IPS-20b (cell line): ENCODE data around the gene OS9.

Experiments
- H3K27ac ChIP-seq: one replicate; pipeline ENCODE4 v1.5.1; 2013; ENCODE audit warnings: low read length
- H3K27me3 ChIP-seq: 2 replicates; pipeline ENCODE4 v1.6.1; 2013; ENCODE audit warnings: mild to moderate bottlenecking, low read length, inconsistent platforms; ENCODE audit not compliant: insufficient read depth
- H3K36me3 ChIP-seq: 2 replicates; pipeline ENCODE4 v1.6.1; 2013; ENCODE audit warnings: low read depth, mild to moderate bottlenecking, inconsistent platforms, low read length, moderate library complexity; ENCODE audit not compliant: insufficient read depth
- H3K4me1 ChIP-seq: 2 replicates; pipeline ENCODE4 v1.6.1; 2013; ENCODE audit warnings: mild to moderate bottlenecking, control low read depth, inconsistent platforms, low read length, moderate library complexity; ENCODE audit not compliant: insufficient read depth
- H3K4me3 ChIP-seq: 2 replicates; pipeline ENCODE4 v1.5.1; 2013; ENCODE audit warnings: mild to moderate bottlenecking, low read length, inconsistent platforms
- H3K9ac ChIP-seq: 2 replicates; pipeline ENCODE4 v1.6.1; 2013; ENCODE audit warnings: low read depth, mild to moderate bottlenecking, inconsistent platforms, low read length, moderate library complexity
- H3K9me3 ChIP-seq: 2 replicates; pipeline ENCODE4 v1.6.1; 2013; ENCODE audit warnings: mild to moderate bottlenecking, low read depth, low read length, inconsistent platforms; ENCODE audit not compliant: insufficient read depth

OS9 gene

GRCh38 chr12:57735198-57735855, 41.4 kb downstream of the OS9 start:
- peaks cover 100% of the 10 kb centered on the region for H3K27me3 ChIP-seq
- peak overlapping the region; percentile 61; the same call in 1 of the 2 replicates for H3K4me3 ChIP-seq
- H3K27ac ChIP-seq, result no peak overlapping the region
- H3K9me3 ChIP-seq, result no peaks in the 10 kb centered on the region
- H3K9ac ChIP-seq, result no peak overlapping the region
- H3K4me1 ChIP-seq, result peaks cover 3% of the 10 kb centered on the region; the same call in 1 of the 2 replicates
- H3K36me3 ChIP-seq, result no peaks in the 10 kb centered on the region

GRCh38 chr12:57735952-57736740, 42.2 kb downstream of the OS9 start:
- H3K36me3 ChIP-seq, result no peaks in the 10 kb centered on the region
- no peaks in the 10 kb centered on the region for H3K9me3 ChIP-seq
- H3K4me3 ChIP-seq, result peak overlapping the region; percentile 61; the same call in 1 of the 2 replicates
- H3K27ac ChIP-seq, result no peak overlapping the region
- H3K9ac ChIP-seq, result no peak overlapping the region
- H3K27me3 ChIP-seq, result peaks cover 100% of the 10 kb centered on the region
- peaks cover 3% of the 10 kb centered on the region; the same call in 1 of the 2 replicates for H3K4me1 ChIP-seq

DNA sequence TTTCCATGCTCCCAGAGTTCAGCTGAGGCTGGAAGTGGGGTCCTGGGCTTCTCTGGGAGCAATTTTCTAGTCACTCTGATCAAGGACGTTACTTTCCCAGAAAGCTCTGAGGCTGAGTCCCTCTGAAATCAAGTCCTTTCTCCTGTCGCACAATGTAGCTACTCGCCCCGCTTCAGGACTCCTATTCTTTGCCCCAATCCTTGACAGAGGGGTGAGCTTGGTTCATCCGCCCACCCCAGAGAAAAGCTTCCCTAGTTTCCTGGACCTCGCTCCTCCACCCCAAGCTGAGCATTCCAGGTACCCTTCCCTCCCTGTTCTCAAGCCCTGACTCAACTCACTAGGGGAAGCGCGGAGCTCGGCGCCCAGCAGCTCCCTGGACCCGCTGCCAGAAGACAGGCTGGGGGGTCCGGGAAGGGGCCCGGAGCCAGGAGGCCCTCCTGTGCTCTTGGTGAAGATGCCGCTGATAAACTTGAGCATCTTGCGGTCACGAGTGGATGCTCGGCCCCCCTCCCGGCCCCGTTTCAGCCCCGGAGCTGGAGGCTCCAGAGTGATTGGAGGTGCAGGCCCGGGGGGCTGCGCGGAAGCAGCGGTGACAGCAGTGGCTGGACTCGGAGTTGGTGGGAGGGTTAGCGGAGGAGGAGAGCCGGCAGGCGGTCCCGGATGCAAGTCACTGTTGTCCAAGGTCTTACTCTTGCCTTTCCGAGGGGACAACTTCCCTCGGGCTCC, 43.0 kb downstream of the OS9 start:
- Histone ChIP-seq H3K9me3 (no peaks in the 10 kb centered on the region), H3K4me3 (peak overlapping the region; percentile 61; the same call in 1 of the 2 replicates), H3K27ac (no peak overlapping the region), H3K9ac (no peak overlapping the region), H3K27me3 (peaks cover 100% of the 10 kb centered on the region), H3K4me1 (peaks cover 3% of the 10 kb centered on the region; the same call in 1 of the 2 replicates), H3K36me3 (no peaks in the 10 kb centered on the region)

DNA sequence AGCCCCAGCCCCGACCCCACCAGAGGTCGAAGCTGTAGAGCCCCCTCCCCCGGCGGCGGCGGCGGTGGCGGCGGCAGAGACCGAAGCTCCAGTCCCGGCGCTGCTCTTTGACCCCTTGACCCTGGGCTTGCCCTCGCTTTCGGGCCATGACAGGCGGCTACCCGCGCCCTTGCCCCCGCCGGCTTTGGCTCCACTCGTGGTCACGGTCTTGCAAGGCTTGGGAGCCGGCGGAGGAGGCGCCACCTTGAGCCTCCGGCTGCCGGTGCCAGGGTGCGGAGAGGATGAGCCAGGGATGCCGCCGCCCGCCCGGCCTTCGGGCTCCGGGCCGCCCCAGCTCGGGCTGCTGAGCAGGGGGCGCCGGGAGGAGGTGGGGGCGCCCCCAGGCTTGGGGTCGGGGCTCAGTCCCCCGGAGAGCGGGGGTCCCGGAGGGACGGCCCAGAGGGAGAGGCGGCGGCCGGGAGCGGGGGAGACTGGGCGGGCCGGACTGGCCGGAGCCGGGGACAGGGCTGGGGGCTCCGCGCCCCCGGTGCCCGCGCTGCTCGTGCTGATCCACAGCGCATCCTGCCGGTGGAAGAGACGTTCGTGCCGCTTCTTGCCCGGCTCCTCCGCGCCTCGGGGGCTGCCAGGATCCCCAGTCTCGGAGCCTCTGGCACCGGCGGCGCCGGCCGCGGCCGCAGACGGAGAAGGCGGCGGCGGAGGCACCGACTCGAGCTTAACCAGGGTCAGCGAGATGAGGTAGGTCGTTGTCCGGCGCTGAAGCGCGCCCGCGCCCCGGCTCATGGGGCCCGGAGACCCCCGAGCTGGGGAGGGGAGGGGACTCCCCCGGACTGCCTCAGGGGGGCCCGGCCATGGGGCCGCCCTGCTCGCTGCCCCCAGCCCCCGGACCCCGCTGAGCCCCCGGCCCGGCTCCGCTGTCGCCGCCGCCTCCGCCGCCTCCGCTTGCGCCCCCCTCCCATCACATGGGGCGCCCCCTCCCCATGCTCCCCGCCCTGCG, 43.8 kb downstream of the OS9 start:
- H3K4me1 ChIP-seq, result peaks cover 3% of the 10 kb centered on the region; the same call in 1 of the 2 replicates
- peaks cover 100% of the 10 kb centered on the region for H3K27me3 ChIP-seq
- H3K27ac ChIP-seq, result no peak overlapping the region
- peak overlapping the region; percentile 37; the same call in 1 of the 2 replicates for H3K4me3 ChIP-seq
- H3K9ac ChIP-seq, result no peak overlapping the region
- H3K36me3 ChIP-seq, result no peaks in the 10 kb centered on the region
- no peaks in the 10 kb centered on the region for H3K9me3 ChIP-seq

DNA sequence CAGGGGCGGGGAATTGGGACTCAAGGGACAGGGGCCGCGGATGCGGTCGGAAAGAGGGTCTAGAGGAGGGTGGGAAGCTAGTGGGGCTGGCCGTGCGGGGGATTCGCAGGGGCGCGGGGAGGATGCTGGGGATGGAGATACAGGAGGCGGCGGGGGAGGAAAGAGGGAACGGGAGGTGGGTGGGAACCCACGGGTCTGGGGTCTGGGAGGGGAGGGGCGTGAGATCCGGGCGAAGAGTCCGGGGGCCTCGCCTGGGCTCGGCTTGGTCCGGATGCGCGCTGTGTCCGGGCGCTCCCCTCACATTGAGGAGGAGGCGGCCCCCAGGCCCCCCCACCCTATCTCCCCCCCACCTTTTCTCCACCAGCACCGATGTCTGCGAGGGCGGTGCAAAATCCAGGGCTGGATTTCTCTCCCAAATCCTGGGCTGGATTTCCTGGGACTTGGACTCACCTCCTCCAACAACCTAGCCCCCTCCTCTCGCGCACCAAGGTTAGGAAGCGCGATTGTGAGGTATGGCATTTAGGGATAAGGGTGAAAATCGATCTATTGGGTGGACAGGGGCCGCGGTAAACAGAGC, 44.8 kb downstream of the OS9 start, which contains the start of gene AGAP2:
Gene AGAP2, minus strand, starts transcription at position 82 of the 577 bp plus-strand sequence. CDS start 496 bp downstream, outside the sequence.
- Histone ChIP-seq H3K27ac (no peak within 1 kb of the TSS), H3K4me3 (peak within 1 kb of the TSS; percentile 65; the same call in 1 of the 2 replicates), H3K36me3 (no peaks in the 10 kb centered on the region), H3K27me3 (peaks cover 100% of the 10 kb centered on the region), H3K9me3 (no peaks in the 10 kb centered on the region), H3K4me1 (peaks cover 3% of the 10 kb centered on the region; the same call in 1 of the 2 replicates), H3K9ac (no peak within 1 kb of the TSS)

DNA sequence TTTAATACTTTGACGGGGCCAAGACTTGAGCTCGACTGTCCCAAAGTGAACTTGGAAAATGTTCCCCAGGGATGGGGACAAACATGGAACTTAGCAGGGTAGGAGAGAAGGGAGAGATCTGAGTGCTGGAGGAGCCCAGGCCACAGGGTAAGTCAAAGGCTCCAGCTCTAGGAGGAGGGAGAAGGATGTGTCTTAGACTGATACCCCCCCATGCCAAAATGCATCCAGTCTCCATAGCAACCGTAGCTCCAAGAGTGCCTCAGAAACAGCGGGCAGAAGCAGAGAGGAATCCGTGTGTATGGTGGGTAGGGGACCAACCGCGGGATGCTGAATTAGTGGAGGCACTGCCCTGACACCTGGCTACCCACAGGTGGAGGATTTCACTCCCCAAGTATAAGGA, 45.5 kb downstream of the OS9 start:
- peak overlapping the region; percentile 65; the same call in 1 of the 2 replicates for H3K4me3 ChIP-seq
- H3K36me3 ChIP-seq, result no peaks in the 10 kb centered on the region
- no peak overlapping the region for H3K27ac ChIP-seq
- H3K4me1 ChIP-seq, result peaks cover 3% of the 10 kb centered on the region; the same call in 1 of the 2 replicates
- no peaks in the 10 kb centered on the region for H3K9me3 ChIP-seq
- H3K9ac ChIP-seq, result no peak overlapping the region
- H3K27me3 ChIP-seq, result peaks cover 98% of the 10 kb centered on the region

DNA sequence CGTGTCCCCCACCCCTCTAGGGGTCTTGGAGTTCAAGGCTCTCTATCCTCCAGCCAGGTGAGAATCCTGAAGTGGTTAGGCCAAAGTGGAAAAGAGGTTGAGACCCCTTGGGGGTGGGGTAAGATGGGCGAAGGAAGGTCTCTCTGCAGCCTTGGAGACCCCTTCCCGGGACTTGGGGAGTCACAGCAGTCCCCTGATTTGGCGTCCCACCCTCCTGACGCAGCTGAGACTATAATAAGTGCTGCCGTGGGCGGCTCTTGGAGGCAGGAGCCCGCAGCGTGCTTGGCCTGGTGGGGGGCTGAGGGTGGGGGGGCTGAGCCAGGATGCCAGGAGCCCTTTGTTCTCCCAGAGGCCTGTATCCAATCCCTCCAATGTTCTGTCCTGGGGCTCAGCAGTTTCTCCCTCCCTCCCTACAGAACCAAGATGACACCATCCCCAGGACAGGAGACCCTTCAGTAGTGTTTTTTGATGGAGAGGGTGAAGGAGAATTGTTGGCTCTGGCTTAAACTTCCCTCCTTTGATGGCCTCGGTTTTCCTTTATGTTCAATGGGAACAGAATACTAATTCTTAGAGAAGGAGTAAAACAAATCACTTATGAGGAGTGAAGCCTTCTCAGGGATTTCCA, 46.1 kb downstream of the OS9 start:
- H3K4me1 ChIP-seq, result peaks cover 3% of the 10 kb centered on the region; the same call in 1 of the 2 replicates
- H3K4me3 ChIP-seq, result no peak overlapping the region
- H3K27ac ChIP-seq, result no peak overlapping the region
- peaks cover 91% of the 10 kb centered on the region for H3K27me3 ChIP-seq
- H3K9me3 ChIP-seq, result no peaks in the 10 kb centered on the region
- no peaks in the 10 kb centered on the region for H3K36me3 ChIP-seq
- no peak overlapping the region for H3K9ac ChIP-seq

DNA sequence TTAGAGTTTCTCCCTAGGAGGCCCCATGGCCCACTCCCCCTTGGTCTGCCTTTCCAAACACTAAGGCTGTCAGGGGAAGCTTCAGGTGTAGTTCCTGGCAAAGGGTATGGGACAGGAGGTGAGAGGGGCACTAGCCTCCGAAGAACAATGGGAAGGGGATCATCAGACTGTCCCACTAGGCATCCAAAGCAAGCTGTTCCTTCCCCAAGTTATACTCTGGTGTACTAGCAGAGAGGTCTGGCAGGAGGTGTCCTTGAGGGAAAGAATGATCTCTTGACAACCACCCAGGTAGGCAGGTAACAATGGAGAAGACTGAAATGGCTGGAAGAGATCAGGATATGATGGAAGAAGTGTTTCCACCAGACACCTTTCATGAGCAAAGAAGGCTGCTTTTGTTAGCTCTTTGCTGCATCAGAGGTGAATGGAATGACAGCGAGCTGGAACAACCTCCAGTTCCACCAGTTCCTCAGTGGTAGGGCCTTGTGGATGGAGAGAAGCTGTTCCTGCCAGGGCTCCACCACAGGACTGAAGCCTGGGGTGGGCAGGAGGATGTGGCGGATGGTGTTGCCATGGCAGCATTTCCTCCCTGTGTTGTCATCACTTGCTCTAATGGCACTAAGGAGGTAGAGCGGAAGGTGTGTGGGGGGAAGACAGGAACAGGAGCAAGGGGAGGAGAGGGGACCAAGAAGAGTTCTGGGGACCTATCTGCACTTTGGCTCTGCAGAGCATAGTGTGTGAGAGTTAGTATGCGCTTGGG, 46.9 kb downstream of the OS9 start:
- Histone ChIP-seq H3K4me1 (peaks cover 3% of the 10 kb centered on the region; the same call in 1 of the 2 replicates), H3K27ac (no peak overlapping the region), H3K4me3 (no peak overlapping the region), H3K9ac (no peak overlapping the region), H3K9me3 (no peaks in the 10 kb centered on the region), H3K36me3 (no peaks in the 10 kb centered on the region), H3K27me3 (peaks cover 83% of the 10 kb centered on the region)

DNA sequence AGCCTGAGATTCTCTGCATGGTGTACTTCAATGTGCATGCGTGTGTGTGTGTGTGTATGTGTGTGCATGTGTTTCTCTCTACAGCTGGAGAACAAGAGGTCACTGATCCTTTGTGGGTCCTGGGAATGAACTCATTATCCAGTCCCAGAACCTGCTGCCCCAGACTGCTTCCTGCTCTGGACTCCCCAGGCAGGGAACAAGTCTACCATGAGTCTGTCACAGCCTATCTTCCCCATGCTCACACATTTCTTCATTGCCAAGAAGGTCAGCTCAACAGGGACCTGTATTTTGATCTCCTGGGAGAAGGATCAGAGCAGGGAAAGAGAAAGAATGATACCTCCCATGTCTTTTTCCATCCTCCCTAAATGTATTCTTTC, 47.5 kb downstream of the OS9 start:
- H3K4me3 ChIP-seq, result no peak overlapping the region

More for the DNA sequence above, 47.5 kb downstream of the OS9 start:
- H3K9me3 ChIP-seq, result no peaks in the 10 kb centered on the region
- H3K27ac ChIP-seq, result no peak overlapping the region
- H3K4me1 ChIP-seq, result peaks cover 3% of the 10 kb centered on the region; the same call in 1 of the 2 replicates
- peaks cover 4% of the 10 kb centered on the region for H3K36me3 ChIP-seq
- no peak overlapping the region for H3K9ac ChIP-seq
- H3K27me3 ChIP-seq, result peaks cover 78% of the 10 kb centered on the region
